GM12891 (cell line): ENCODE data around the gene TMEM144. TPM values are rescaled to one million over a fixed set of nuclear protein-coding genes. Genes with fewer than 3 reads are reported as not detected.
A peak's percentile ranks its signal among the peaks of the same experiment; 100 is the strongest.

ENCODE experiments used
- DNase-seq: peaks from one replicate; pipeline ENCODE4 v3.0.0; 2011; ENCODE audit warnings: low spot score; ENCODE audit not compliant: insufficient read length
- FAIRE-seq: peaks from 2 replicates; lab custom pipeline; 2011; peaks lifted over from hg19 to GRCh38; lab: Jason Lieb, UNC
- PAX5 ChIP-seq: IDR thresholded peaks from 2 replicates; pipeline ENCODE4 v1.6.1; 2011; ENCODE audit warnings: low read length, moderate library complexity, mild to moderate bottlenecking; ENCODE audit not compliant: insufficient read depth, severe bottlenecking
- POLR2A ChIP-seq: IDR thresholded peaks from 2 replicates; pipeline ENCODE4 v1.6.1; 2011; ENCODE audit warnings: low read depth, low read length, control low read depth
- POLR2AphosphoS5 ChIP-seq: IDR thresholded peaks from 2 replicates; pipeline ENCODE4 v1.6.1; 2011; ENCODE audit warnings: low read depth, low read length, control low read depth
- POU2F2 ChIP-seq: IDR thresholded peaks from 2 replicates; pipeline ENCODE4 v1.6.1; 2011; ENCODE audit warnings: low read depth, mild to moderate bottlenecking, control low read depth, low read length, moderate library complexity
- SPI1 ChIP-seq: IDR thresholded peaks from 2 replicates; pipeline ENCODE4 v1.6.1; 2011; ENCODE audit warnings: low read depth, low read length, control low read depth
- TAF1 ChIP-seq: IDR thresholded peaks from 2 replicates; pipeline ENCODE4 v1.6.1; 2011; ENCODE audit warnings: low read depth, low read length, control low read depth
- polyA plus RNA-seq: library from polyadenylated mRNA; unstranded; fragments of >200 nt; gene quantifications from one replicate; pipeline ENCODE4 v1.2.1, GENCODE V29; 2012; ENCODE audit warnings: low read depth, missing spikeins, inconsistent platforms; ENCODE audit not compliant: missing spikeins

Gene TMEM144
- 0.94 TPM for polyA plus RNA-seq

DNA sequence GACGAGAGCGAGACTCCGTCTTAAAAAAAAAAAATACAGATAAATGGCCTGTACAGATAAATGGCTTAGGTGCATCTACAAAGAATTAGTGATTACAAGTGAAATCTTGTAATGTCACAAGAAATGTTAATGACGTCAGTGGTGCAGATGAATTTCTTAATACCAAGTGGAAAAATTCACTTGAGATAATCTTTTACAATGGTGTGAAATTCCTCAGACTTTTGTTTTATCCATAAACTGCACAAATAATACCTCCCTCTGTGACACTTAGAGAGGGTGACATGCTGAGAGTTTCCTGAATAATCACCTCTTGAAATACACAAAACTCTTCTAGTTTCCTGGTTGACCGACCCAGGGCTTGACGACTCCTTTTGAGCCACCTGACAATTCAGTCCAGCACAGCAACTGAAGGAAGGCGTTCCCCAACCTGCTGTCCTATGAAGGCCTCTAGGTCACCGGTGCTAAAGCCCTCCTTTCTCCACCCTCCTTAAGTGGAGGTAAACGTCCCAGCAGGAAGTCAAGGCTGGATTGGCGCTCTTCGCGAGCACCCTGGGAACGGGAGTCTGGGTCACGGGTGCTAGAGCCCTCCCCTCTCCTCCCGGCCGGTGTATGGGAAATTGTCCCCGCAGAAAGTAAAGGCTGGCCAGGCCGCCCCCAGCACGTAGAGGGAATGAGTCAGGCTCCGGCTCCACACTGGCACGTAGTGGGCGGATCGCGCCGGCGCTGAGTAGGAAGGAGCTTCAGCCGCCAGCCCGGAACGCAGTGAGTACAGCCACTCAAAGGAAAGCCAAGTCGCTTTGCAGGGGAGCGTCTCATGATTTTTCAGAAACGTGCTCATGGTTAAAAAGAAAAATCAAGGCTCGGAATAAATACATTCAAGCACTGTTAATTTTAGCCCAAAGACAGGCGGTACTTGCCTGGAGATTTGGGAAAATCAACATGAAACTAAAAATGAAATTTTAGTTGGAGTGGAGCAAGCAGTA lies at the start of gene TMEM144:
Gene TMEM144 (plus strand): TSS at position 662 of the 983 bp plus-strand sequence. CDS start 2,182 bp downstream, outside the sequence.
- TF ChIP-seq POLR2AphosphoS5 (no peak), TAF1 (no peak), POLR2A (no peak), SPI1 (no peak), POU2F2 (no peak), PAX5 (no peak)
- DNase-seq = no peak
- peak; percentile 85 for FAIRE-seq

DNA sequence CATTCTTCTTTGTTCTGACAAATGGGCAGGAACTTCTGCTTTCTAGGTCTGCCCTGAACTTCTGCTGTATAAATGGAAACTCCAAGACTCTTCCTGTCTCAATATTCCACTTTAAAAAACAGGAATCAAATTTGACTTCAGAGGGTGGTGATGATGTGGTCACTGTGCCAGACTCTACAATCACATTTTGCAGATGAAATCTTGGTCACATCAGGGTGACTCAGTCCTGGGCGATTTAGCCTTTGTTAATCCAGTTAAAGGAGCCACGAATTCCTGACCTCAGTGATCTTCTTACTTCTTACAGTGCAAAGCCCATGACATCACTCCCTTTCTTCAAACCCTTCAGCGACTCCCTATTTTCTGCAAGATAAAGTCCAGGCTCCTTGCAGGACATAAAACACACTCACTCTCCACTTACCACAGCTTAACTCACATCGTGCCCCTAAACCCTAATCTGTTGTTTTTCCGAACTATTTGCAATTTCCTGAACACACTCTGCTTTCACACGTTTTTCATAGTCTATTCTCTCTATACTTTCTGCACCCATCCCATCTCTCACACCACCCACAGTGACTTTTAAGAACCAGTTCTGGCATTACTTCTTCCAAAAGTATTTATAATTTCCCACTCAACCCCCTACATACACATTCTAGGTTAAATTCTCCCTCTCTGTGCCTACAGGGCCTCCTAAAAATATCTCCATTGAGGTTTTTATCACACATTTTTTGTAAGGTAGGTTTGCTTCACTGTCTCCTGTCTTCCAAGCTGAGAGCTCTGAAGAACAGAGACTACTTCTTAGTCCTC lies 48.5 kb upstream of the TMEM144 start:
- no peak for DNase-seq
- FAIRE-seq = no peak
- TF ChIP-seq POU2F2 = no peak
- TF ChIP-seq POLR2A = no peak
- TF ChIP-seq POLR2AphosphoS5 = no peak
- no peak for TF ChIP-seq TAF1
- no peak for TF ChIP-seq PAX5
- TF ChIP-seq SPI1 = no peak

DNA sequence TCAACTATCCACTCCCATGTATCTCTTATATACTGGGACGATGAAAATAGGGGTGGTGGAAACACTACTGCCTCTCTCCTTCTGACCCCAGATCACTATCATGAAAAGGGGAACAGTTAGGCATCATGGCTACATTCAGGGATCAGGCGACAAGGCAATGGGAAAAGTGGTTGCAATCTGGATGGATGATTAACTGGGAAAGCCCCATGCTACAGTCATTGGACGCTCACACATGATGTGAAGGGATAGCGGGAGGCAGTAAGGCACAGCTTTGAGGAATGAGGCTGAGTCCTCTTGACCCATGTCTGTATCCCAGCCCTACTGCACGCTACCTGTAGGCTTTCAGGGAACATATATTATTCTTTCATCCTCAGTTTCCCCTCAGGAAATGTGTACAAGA lies 47.7 kb upstream of the TMEM144 start:
- no peak for FAIRE-seq
- DNase-seq = no peak
- TF ChIP-seq POLR2AphosphoS5 = no peak

DNA sequence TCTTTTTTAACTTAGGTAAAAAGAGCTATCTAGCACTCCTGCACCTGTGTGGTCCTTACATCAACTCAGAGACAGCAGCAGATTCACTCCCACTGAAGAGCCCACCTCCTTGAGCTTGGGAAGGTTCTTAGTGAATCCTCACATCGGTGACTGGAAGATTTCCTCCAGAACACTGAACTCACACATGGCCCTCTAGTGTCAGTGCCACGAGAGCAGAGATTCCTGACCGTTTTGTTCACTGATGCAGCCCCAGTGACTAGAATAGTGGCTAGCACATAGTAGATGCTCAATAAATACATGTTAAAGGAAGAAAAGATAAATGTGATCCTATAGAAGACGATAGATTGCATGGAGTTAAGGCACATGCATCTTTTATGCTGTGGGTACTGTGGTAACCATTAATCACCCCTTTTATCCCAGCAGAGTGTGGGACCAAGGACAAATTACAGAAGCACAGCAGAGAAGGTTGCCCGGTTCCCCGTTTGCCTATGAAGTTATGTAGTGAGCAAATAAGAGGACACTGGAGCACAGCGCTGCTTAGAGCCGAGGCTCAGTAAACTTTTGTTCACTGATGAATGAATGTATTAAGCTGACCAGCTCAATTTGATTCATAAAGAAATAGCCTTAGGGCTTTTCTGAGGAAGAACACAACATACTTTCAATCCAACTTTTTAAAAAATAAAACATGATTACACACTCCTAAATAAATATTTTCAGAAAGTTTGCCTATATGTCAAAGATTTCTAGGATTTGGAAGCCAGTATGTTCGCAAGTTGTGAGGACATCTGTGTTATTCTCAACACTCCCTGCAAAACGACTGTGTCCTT lies 46.1 kb upstream of the TMEM144 start:
- DNase-seq = no peak
- TF ChIP-seq SPI1 = no peak
- no peak for TF ChIP-seq POU2F2
- TF ChIP-seq POLR2A = no peak
- no peak for TF ChIP-seq PAX5
- no peak for TF ChIP-seq TAF1
- TF ChIP-seq POLR2AphosphoS5 = no peak
- FAIRE-seq = no peak

DNA sequence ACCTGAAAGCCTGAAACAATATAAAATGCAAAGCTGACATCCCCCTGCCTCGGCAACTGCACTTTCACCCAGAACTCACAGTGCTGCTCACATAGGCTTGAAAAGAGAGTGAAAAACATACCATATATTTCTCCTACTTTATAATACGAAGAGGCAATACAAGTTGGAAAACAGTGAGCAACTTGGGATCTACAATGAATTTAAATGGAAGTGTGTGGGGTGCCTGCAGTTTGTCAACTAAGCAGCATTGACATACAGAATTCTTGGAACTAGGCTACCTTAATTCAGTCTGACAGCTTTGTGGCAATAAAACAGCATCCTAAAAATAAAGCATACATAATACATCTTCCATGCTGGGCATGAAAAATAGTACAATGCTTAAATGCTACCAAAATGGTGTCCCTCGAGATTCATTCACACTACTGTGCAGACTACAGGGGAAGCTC lies 45.5 kb upstream of the TMEM144 start:
- no peak for TF ChIP-seq POU2F2
- no peak for TF ChIP-seq TAF1
- no peak for TF ChIP-seq SPI1
- no peak for TF ChIP-seq POLR2A
- TF ChIP-seq POLR2AphosphoS5 = no peak
- TF ChIP-seq PAX5 = no peak
- no peak for FAIRE-seq
- DNase-seq = no peak

DNA sequence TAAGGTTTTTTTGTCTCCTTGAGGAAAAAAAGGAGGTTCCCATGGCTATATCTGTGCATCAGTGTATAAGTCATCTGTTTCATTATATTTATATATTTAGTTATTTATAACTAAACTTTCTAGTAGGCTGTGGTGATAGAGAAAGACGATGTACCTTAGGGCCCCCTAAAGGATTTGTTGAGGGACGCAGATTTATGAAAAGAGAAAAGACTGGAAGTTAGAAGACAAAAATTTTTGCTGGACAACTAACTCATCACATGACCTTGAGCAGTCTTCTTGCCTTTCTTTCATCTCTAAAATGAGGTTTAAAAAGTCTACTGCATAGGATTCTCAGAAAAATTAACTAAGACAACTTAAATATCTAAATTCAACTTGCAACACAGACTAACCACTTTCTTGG lies 43.6 kb upstream of the TMEM144 start:
- FAIRE-seq (no peak), DNase-seq (no peak)
- TF ChIP-seq POLR2AphosphoS5 (no peak), TAF1 (no peak)

DNA sequence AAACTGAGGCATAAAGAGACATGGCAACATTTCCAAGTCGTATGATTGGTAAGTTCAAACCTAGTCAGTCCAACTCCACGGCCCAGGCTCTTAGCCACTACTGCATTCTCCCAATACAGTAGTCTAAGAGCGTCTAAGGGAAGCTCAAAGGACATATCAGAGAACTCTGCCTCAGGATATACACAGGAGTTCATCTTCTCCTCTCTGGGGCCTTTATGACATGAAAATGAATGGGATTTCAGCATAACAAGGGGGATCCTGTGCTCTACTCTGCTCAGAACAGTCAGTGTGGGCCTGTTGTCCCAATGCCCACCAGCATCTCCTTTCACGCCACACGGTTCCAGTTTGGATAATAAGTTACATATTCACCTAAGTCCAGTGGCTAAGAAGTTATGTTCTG lies 41.7 kb upstream of the TMEM144 start:
- TF ChIP-seq PAX5 = no peak
- TF ChIP-seq TAF1 = no peak
- TF ChIP-seq POU2F2 = no peak
- TF ChIP-seq POLR2AphosphoS5 = no peak
- no peak for TF ChIP-seq POLR2A

DNA sequence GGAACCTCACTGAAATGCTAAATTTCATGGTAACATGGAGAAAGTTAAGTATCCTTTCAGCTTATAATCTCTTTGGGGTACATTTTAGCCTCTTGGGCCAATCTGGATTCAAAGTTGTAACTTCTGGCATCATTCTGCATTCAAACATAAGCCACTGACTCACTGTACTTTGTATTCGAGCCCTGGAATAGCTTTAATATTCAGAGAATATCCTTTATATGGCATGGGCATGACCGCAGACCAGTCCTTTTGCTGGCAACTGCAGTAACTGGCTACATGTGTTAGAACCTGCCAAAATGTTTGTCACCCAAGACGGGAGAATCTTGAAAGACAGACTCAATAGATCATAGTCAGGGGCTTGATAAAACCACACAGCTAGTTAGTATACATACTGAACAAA lies 40.8 kb upstream of the TMEM144 start:
- DNase-seq = no peak
- FAIRE-seq = no peak
- TF ChIP-seq POLR2A (no peak), PAX5 (no peak), TAF1 (no peak), POLR2AphosphoS5 (no peak), SPI1 (no peak), POU2F2 (no peak)

More for the DNA sequence above, 41.7 kb upstream of the TMEM144 start:
- DNase-seq = no peak
- FAIRE-seq = no peak
